AG09309 (cell line): ENCODE measurements around the gene MPV17L2.

Experiments
- DNase-seq: peaks from one replicate; pipeline ENCODE4 v3.0.0-alpha.2; 2010; ENCODE audit warnings: low read depth
- H3K4me3 ChIP-seq: 2 replicates; pipeline ENCODE4 v1.5.1; 2011; ENCODE audit warnings: mild to moderate bottlenecking, low read depth, low read length, moderate library complexity; ENCODE audit not compliant: control insufficient read depth
- TF ChIP-seq, protein P1 (sequence below): IDR thresholded peaks from 2 replicates; pipeline ENCODE4 v1.5.1; 2011; ENCODE audit warnings: mild to moderate bottlenecking, low read depth, low read length, inconsistent platforms; ENCODE audit not compliant: insufficient read depth, control insufficient read depth; ENCODE audit errors: missing control alignments

MPV17L2 gene

DNA sequence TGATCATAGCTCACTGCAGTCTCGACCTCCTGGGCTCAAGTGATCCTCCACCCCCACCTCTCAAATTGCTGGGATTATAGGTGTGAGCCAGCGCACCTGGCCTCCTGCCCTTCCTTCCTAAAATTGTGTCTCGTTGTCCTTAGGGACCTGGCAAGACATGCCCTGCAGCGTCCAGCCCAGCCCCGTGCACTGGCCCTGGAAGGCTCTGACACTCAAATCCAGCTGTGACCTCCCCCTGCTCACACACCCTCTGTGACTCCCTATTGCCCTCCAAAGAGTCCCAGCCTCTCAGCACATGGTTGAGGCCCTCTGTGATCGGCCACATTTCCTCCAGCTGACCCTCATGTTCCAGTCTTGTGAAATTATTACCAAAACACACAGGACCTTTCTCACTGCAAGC lies 4.9 kb downstream of the MPV17L2 start:
- H3K4me3 ChIP-seq: no peak overlapping the region
- no peak for DNase-seq
- TF ChIP-seq, protein P1, sequence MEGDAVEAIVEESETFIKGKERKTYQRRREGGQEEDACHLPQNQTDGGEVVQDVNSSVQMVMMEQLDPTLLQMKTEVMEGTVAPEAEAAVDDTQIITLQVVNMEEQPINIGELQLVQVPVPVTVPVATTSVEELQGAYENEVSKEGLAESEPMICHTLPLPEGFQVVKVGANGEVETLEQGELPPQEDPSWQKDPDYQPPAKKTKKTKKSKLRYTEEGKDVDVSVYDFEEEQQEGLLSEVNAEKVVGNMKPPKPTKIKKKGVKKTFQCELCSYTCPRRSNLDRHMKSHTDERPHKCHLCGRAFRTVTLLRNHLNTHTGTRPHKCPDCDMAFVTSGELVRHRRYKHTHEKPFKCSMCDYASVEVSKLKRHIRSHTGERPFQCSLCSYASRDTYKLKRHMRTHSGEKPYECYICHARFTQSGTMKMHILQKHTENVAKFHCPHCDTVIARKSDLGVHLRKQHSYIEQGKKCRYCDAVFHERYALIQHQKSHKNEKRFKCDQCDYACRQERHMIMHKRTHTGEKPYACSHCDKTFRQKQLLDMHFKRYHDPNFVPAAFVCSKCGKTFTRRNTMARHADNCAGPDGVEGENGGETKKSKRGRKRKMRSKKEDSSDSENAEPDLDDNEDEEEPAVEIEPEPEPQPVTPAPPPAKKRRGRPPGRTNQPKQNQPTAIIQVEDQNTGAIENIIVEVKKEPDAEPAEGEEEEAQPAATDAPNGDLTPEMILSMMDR: no peak

DNA sequence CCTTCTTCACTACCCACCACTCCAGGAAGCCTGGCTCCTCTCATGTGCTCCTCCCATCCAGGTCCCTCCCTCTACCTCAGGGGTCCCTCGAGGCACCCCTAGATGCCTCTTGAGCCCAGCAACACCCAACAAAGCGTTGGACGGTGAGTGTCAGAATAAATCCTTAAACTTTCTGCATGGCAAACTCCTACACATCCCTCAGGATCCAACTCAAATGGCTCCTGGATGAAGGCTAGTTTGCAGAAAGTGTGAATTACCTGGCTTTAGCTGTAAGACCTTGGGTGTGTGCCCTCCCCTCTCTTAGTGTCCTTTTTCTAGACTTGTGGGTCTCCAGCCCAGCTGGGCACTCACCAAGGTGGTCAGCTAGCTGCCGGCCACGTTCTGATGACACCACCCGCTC lies 5.4 kb downstream of the MPV17L2 start:
- no peak overlapping the region for H3K4me3 ChIP-seq
- no peak for DNase-seq
- TF ChIP-seq, protein P1: no peak

DNA sequence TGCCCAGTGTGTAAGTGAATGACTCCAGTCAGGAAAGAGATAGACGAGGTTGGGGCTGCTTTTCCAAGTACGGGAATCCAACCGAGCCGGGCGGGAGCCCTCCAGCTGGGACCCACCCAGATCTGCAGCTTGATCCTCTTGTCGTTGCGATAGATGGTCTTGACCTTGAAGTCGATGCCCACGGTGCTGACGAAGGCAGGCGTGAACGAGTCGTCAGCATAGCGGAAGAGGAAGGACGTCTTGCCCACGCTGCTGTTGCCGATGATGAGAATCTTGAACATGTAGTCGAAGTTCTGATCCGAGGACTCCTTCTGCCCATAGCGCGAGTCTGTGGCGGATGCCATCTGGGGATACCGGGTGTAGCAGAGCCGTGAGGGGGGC lies 9.4 kb downstream of the MPV17L2 start:
- TF ChIP-seq, protein P1: no peak
- DNase-seq: no peak
- no peak overlapping the region for H3K4me3 ChIP-seq

DNA sequence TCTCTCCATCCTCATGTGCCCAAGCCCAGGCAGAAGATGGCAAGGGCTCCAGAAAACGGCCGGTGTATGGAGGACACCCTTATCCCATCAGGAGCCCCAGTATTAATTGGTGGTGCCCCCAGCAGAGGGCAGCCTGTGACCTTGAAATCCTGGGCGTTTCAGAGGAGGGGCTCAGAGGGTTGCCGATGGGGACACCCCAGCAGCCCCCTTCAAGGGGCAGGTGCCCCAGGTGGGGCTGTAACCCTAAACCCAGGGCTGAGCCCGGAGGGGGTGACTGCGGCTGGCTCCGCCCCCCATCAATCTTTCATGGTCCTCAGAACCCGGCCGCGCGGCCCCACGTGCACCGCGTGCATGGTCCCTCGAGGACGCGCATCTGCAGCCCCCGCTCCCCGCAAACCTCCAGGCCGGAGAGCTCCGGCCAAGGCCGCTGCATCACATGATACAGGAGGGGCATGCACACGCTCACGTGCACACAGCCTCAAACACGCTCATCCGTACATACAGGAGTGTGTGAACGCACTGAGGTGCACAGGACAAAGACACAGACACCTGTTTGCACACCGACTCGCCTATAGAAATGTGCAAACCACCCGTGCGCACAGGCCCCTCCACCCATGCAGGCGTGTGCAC lies 9.9 kb downstream of the MPV17L2 start:
- DNase-seq: no peak
- TF ChIP-seq, protein P1: peak; percentile 47

DNA sequence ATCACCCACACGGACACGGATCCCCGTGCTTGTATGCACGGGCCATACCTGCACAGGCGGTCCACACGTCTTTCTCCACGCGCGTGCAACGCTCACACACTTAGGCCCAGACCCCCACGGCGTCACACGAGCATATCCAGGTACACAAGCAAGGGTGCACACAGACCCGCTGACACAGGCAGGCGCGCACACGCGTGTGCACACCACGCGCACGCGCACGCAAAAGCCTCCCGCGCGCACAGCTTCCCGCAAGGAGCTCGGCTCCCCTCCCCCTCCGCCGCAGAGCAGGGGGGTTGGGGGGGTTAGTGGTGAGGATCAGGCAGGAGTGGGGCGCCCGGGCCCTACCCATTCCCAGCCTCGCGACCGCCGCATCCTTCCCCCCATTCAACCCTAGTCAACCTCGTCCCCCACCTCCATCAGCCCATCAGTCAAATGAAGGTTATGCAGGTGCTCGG lies 10.4 kb downstream of the MPV17L2 start:
- no peak for DNase-seq
- peak overlapping the region; percentile 96 for H3K4me3 ChIP-seq
- TF ChIP-seq, protein P1: no peak

More for the DNA sequence above, 9.9 kb downstream of the MPV17L2 start:
- H3K4me3 ChIP-seq: peak overlapping the region; percentile 96

DNA sequence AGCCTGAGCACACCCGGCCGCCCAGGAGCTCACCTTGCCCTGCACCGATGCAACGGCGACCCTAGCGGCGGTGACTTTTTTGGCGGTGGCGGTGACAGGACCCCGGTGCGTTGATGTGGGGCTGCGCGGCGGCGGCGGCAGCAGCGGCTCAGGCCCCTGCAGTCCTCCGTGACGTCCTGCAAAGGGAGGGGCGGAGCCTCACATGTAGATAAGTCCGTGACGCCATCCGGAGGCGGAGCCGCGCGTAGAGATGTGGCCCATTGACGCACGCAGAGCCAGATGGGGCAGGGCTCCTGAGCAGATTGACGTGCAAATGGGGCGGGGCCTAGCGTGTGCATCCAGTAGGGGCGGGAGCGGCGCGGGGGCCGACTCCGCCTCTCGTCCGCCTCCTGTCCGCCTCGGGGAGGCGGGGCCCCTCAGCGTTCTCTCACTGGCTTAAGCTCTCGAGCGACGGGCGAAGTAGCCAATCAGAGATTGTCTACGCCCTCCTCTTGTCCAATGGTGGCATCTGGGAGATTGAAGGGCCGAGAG lies 10.9 kb downstream of the MPV17L2 start, which contains the start of gene RAB3A:
RAB3A (minus strand) TSS at position 180 of the 531 bp plus-strand sequence. CDS start 1,302 bp downstream, outside the sequence.
- H3K4me3 ChIP-seq: peak within 1 kb of the TSS; percentile 96
- DNase-seq: peak; percentile 100
- TF ChIP-seq, protein P1: no peak
